ENCODE measurements around the gene ZNF182. TPM values are rescaled to one million over a fixed set of nuclear protein-coding genes. Genes with fewer than 3 reads are reported as not detected.

Gene ZNF182
- total and polyA plus RNA-seq, 2 experiments from 2014 or later: 6.2 to 7.1 TPM

GRCh38 chrX:47936940-47937317 is 66.9 kb downstream of the ZNF182 start (continued):
- TF ChIP-seq ZNF331 (CRISPR knock-in tag; IDR thresholded peaks at IDR 0.05; ENCODE audit: low read depth): no peak
- no peak for TF ChIP-seq CREB1 (CRISPR knock-in tag; IDR thresholded peaks at IDR 0.05; ENCODE audit: low read depth)
- no peak for TF ChIP-seq EZH2phosphoT487 (IDR thresholded peaks at IDR 0.05; ENCODE audit: unreplicated experiment)
- no peak for TF ChIP-seq NANOG (IDR thresholded peaks at IDR 0.05; ENCODE audit: borderline replicate concordance)
- no peak for TF ChIP-seq EZH2 (IDR thresholded peaks at IDR 0.05; ENCODE audit: low read depth, unreplicated experiment)
- TF ChIP-seq ZNF114 (CRISPR knock-in tag; IDR thresholded peaks at IDR 0.05): no peak
- TF ChIP-seq, protein P1, sequence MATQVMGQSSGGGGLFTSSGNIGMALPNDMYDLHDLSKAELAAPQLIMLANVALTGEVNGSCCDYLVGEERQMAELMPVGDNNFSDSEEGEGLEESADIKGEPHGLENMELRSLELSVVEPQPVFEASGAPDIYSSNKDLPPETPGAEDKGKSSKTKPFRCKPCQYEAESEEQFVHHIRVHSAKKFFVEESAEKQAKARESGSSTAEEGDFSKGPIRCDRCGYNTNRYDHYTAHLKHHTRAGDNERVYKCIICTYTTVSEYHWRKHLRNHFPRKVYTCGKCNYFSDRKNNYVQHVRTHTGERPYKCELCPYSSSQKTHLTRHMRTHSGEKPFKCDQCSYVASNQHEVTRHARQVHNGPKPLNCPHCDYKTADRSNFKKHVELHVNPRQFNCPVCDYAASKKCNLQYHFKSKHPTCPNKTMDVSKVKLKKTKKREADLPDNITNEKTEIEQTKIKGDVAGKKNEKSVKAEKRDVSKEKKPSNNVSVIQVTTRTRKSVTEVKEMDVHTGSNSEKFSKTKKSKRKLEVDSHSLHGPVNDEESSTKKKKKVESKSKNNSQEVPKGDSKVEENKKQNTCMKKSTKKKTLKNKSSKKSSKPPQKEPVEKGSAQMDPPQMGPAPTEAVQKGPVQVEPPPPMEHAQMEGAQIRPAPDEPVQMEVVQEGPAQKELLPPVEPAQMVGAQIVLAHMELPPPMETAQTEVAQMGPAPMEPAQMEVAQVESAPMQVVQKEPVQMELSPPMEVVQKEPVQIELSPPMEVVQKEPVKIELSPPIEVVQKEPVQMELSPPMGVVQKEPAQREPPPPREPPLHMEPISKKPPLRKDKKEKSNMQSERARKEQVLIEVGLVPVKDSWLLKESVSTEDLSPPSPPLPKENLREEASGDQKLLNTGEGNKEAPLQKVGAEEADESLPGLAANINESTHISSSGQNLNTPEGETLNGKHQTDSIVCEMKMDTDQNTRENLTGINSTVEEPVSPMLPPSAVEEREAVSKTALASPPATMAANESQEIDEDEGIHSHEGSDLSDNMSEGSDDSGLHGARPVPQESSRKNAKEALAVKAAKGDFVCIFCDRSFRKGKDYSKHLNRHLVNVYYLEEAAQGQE (IDR thresholded peaks at IDR 0.05; ENCODE audit: unreplicated experiment): no peak
- TF ChIP-seq POLR2AphosphoS5 (IDR thresholded peaks at IDR 0.05; ENCODE audit: low read depth): no peak
- TF ChIP-seq JUNB (IDR thresholded peaks at IDR 0.05; ENCODE audit: unreplicated experiment): no peak
- TF ChIP-seq, protein P2, sequence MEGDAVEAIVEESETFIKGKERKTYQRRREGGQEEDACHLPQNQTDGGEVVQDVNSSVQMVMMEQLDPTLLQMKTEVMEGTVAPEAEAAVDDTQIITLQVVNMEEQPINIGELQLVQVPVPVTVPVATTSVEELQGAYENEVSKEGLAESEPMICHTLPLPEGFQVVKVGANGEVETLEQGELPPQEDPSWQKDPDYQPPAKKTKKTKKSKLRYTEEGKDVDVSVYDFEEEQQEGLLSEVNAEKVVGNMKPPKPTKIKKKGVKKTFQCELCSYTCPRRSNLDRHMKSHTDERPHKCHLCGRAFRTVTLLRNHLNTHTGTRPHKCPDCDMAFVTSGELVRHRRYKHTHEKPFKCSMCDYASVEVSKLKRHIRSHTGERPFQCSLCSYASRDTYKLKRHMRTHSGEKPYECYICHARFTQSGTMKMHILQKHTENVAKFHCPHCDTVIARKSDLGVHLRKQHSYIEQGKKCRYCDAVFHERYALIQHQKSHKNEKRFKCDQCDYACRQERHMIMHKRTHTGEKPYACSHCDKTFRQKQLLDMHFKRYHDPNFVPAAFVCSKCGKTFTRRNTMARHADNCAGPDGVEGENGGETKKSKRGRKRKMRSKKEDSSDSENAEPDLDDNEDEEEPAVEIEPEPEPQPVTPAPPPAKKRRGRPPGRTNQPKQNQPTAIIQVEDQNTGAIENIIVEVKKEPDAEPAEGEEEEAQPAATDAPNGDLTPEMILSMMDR (conservative IDR thresholded peaks at IDR 0.05; ENCODE audit: low read depth in 2 of 2): no peak

DNA sequence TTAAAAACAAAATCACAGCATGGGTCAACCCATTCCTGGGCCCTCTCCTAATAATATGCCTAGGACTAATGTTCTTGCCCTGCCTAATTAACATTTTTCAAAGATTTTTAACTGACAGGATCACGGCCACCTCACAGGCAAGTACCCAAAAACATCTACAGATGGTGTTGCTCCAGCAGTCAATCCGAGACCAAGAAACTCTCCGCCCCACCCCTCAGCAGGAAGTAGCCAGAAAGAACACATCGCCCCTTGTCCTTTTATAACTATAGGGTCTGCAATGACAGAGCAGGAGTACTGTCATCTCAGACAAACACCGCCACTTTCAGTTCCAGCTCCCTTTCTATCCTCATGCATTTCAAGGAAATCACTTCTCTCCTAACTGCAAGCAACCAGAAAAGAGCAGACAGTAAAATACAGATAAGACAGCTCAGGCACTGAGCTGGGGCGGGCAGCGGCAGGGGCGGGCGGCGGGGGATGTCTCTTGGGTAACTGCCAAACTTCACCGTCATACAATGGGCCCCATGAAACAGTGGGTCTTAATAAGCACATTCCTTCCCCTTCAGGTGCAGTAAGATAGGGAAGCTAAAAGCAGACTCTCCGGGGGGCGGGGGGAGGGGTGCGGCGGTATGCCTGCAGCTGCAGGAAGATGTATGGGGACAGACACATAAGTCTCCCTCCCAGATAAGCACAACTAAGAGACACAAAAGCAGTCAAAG is 67.4 kb downstream of the ZNF182 start:
- Histone ChIP-seq H3K9me2 (ENCODE audit: insufficient read depth) (no peaks in the 10 kb centered on the region), H4K20me1 (replicated peaks; ENCODE audit: insufficient read depth) (no peaks in the 10 kb centered on the region), H3F3A (replicated peaks; ENCODE audit: low read depth) (no peaks in the 10 kb centered on the region), H3K79me2 (replicated peaks; ENCODE audit: insufficient read depth) (no peaks in the 10 kb centered on the region), H3K4me3 (peak overlapping the region; percentile 39), H3K27me3 (ENCODE audit: insufficient read depth) (no peaks in the 10 kb centered on the region), H3K4me2 (peak overlapping the region; percentile 56), H3K36me3 (ENCODE audit: insufficient read depth) (no peaks in the 10 kb centered on the region), H3K4me1 (ENCODE audit: insufficient read depth) (peaks cover 8% of the 10 kb centered on the region; the same call in 1 of the 2 replicates), H3K27ac (ENCODE audit: low read depth) (no peak overlapping the region), H2AFZ (no peak overlapping the region)
- peaks cover 15% of the 10 kb centered on the region for H3K4me1 Mint-ChIP-seq
- no peaks in the 10 kb centered on the region; the same call in 2 of the 3 replicates for H3K9me3 Mint-ChIP-seq
- ATAC-seq (peak; percentile 84), DNase-seq (ENCODE audit: low spot score) (peak; percentile 57)
- no peaks in the 10 kb centered on the region for H3K27me3 Mint-ChIP-seq (ENCODE audit: insufficient read depth, low read depth, poor library complexity)
- H3K27ac Mint-ChIP-seq: peak overlapping the region; percentile 81
- H3K4me3 Mint-ChIP-seq: peak overlapping the region; percentile 59
- no peaks in the 10 kb centered on the region for H3K36me3 Mint-ChIP-seq (ENCODE audit: low read depth)
- TF ChIP-seq ETS1 (IDR thresholded peaks at IDR 0.05): no peak
- TF ChIP-seq, protein P1 (IDR thresholded peaks at IDR 0.05; ENCODE audit: unreplicated experiment): no peak
- TF ChIP-seq CREB1 (CRISPR knock-in tag; IDR thresholded peaks at IDR 0.05; ENCODE audit: low read depth): no peak
- TF ChIP-seq ZNF114 (CRISPR knock-in tag; IDR thresholded peaks at IDR 0.05): no peak
- no peak for TF ChIP-seq POLR2AphosphoS5 (IDR thresholded peaks at IDR 0.05; ENCODE audit: low read depth)
- TF ChIP-seq EZH2 (IDR thresholded peaks at IDR 0.05; ENCODE audit: low read depth, unreplicated experiment): no peak
- no peak for TF ChIP-seq EZH2phosphoT487 (IDR thresholded peaks at IDR 0.05; ENCODE audit: unreplicated experiment)
- no peak for TF ChIP-seq ZNF331 (CRISPR knock-in tag; IDR thresholded peaks at IDR 0.05; ENCODE audit: low read depth)
- no peak for TF ChIP-seq NANOG (IDR thresholded peaks at IDR 0.05; ENCODE audit: borderline replicate concordance)

Data from GM23338 (cell line).